K562 (cell line): ENCODE results near the gene GAPT. TPM values are rescaled to one million over a fixed set of nuclear protein-coding genes. Genes with fewer than 3 reads are reported as not detected.

ENCODE experiments used
- ATAC-seq: fragments of 200-7000 bp; cut with Tn5 transposase; 3 replicates; pipeline ENCODE4 v1.9.1; 2020; ENCODE audit warnings: moderate library complexity
- BruUV-seq: library from RNA; stranded (reverse); fragments of 400-500 nt; replicated peaks from 2 replicates; lab custom pipeline; 2021; lab: Mats Ljungman, UMichigan
- CTCF ChIA-PET: fragments of 300-600 bp; formaldehyde crosslinking; extraction: SDS; loops from one replicate; lab custom pipeline; 2021; ENCODE audit warnings: low intra/inter-chr PET ratio; lab: Yijun Ruan, JAX
- POLR2A ChIA-PET: fragments of 300-600, 350-650 bp; sonication (Branson Sonifier 250); formaldehyde crosslinking; extraction: SDS; loops from one replicate; lab custom pipeline; 2021; ENCODE audit warnings: antibody characterized with exemption, inconsistent platforms; lab: Yijun Ruan, JAX
- DNase-seq, 4 experiments: peaks; one replicate each; pipeline versions ENCODE4 v3.0.0 to v3.0.0-alpha.2; 2011 to 2018; ENCODE audit warnings: low spot score in 3 of 4, mixed read lengths in 3 of 4; ENCODE audit errors: extremely low read depth in 1 of 4
- FAIRE-seq: peaks from 2 replicates; lab custom pipeline; 2011; peaks lifted over from hg19 to GRCh38; lab: Jason Lieb, UNC
- H2AFZ ChIP-seq: 2 replicates; pipeline ENCODE4 v1.6.0; 2011; ENCODE audit warnings: low read depth, low read length, control low read depth, inconsistent platforms
- H3K27ac ChIP-seq: fragments of 200-600 bp; 3 replicates; pipeline ENCODE4 v1.8.0; 2011; ENCODE audit warnings: low read depth, mild to moderate bottlenecking, control low read depth, inconsistent platforms, low read length, moderate library complexity, mixed read lengths; ENCODE audit errors: extremely low read depth
- H3K27me3 ChIP-seq, 2 experiments: fragments of 300-600 bp in 1 of 2; 2 replicates in 1 of 2; 3 replicates in 1 of 2; pipeline versions ENCODE4 v1.6.0 to v1.8.0; 2011; ENCODE audit warnings: inconsistent platforms in 2 of 2, low read length in 2 of 2, mild to moderate bottlenecking in 1 of 2, mixed read lengths in 1 of 2, moderate library complexity in 1 of 2; ENCODE audit not compliant: control insufficient read depth in 2 of 2, insufficient read depth in 2 of 2
- H3K36me3 ChIP-seq: fragments of 300-600 bp; 3 replicates; pipeline ENCODE4 v1.8.0; 2011; ENCODE audit warnings: mild to moderate bottlenecking, low read length, inconsistent platforms; ENCODE audit not compliant: control insufficient read depth, insufficient read depth
- H3K4me1 ChIP-seq, 2 experiments: fragments of 200-600 bp in 1 of 2; replicated peaks in 1 of 2; 2 replicates in 1 of 2; 3 replicates in 1 of 2; pipeline versions ENCODE4 v1.5.1 to v1.8.0; 2011; ENCODE audit warnings: inconsistent platforms in 2 of 2, low read length in 2 of 2, mild to moderate bottlenecking in 1 of 2, mixed read lengths in 1 of 2, moderate library complexity in 1 of 2; ENCODE audit not compliant: control insufficient read depth in 2 of 2, insufficient read depth in 2 of 2
- H3K4me2 ChIP-seq: 2 replicates; pipeline ENCODE4 v1.6.1; 2011; ENCODE audit warnings: low read length, control low read depth, inconsistent platforms, mixed read lengths; ENCODE audit not compliant: insufficient read depth
- H3K4me3 ChIP-seq: fragments of 200-600 bp; sonication (generic), shearing (Covaris generic); 2 replicates; pipeline ENCODE4 v1.5.1; 2016; ENCODE audit warnings: control low read depth, inconsistent platforms
- H3K79me2 ChIP-seq: fragments of 200-600 bp; 3 replicates; pipeline ENCODE4 v1.8.0; 2011; ENCODE audit warnings: low read length, inconsistent platforms; ENCODE audit not compliant: control insufficient read depth, insufficient read depth
- H3K9ac ChIP-seq, 2 experiments: 2 replicates each; pipeline versions ENCODE4 v1.6.0 to v1.6.1; 2011; ENCODE audit warnings: low read depth in 2 of 2, low read length in 2 of 2, control low read depth in 1 of 2, inconsistent platforms in 1 of 2, mild to moderate bottlenecking in 1 of 2, mixed read lengths in 1 of 2; ENCODE audit not compliant: insufficient read depth in 1 of 2
- H3K9me1 ChIP-seq: one replicate; pipeline ENCODE4 v1.6.0; 2011; ENCODE audit warnings: inconsistent platforms, mild to moderate bottlenecking, low read length, moderate library complexity; ENCODE audit not compliant: control insufficient read depth, insufficient read depth
- H3K9me3 ChIP-seq: replicated peaks from 2 replicates; pipeline ENCODE4 v1.5.1; 2011; ENCODE audit warnings: low read depth, low read length, inconsistent platforms; ENCODE audit not compliant: control insufficient read depth, insufficient read depth
- H4K20me1 ChIP-seq: replicated peaks from 2 replicates; pipeline ENCODE4 v1.6.1; 2011; ENCODE audit warnings: low read length, inconsistent platforms, mixed read lengths; ENCODE audit not compliant: control insufficient read depth, insufficient read depth
- CHD4 ChIP-seq: fragments of 200-600 bp; sonication (generic); IDR thresholded peaks from 3 replicates; pipeline ENCODE4 v1.6.1; 2012; ENCODE audit warnings: low read depth, mild to moderate bottlenecking, mixed read lengths, low read length, inconsistent platforms; ENCODE audit not compliant: insufficient read depth, insufficient replicate concordance, poor library complexity, severe bottlenecking
- EZH2 ChIP-seq: IDR thresholded peaks from 2 replicates; pipeline ENCODE4 v1.6.1; 2012; ENCODE audit warnings: low read depth, mild to moderate bottlenecking, inconsistent platforms, low read length, borderline replicate concordance
- FOXO4 ChIP-seq: fragments of 450-650 bp; formaldehyde crosslinking; IDR thresholded peaks from 2 replicates; pipeline ENCODE4 v1.4.0; 2020; ENCODE audit warnings: mild to moderate bottlenecking, moderate library complexity
- TFAP4 ChIP-seq: sonication (generic); formaldehyde crosslinking; IDR thresholded peaks from 2 replicates; pipeline ENCODE4 v1.8.0; 2022; ENCODE audit warnings: missing genetic modification reagents, mild to moderate bottlenecking, moderate library complexity, borderline replicate concordance
- ZKSCAN8 ChIP-seq: fragments of 200-800 bp; sonication (Bioruptor generic); IDR thresholded peaks from 2 replicates; pipeline ENCODE4 v1.6.1; 2016; ENCODE audit warnings: missing genetic modification characterization, missing compliant biosample characterization
- ZNF766 ChIP-seq: fragments of 200-800 bp; sonication (Bioruptor generic); conservative IDR thresholded peaks from 2 replicates; pipeline ENCODE4 v1.6.1; 2016; ENCODE audit warnings: missing genetic modification characterization, missing compliant biosample characterization
- WGBS: fragments of 100-300 bp; shearing (Covaris generic); methylation state at CpG from one replicate; pipeline ENCODE4 v1.1.6; 2016; ENCODE audit warnings: low coverage, mixed read lengths; ENCODE audit not compliant: insufficient coverage; ENCODE audit errors: missing lambda C conversion rate; 5-methylcytosine and 5-hydroxymethylcytosine counted together
- in situ Hi-C: fragments of 300-500 bp; cut with MboI; formaldehyde crosslinking; loops from 4 replicates; pipeline ENCODE4 v1.15.0; 2018; ENCODE audit warnings: inconsistent platforms, mixed read lengths
- intact Hi-C: fragments of 100-400 bp; cut with micrococcal nuclease; formaldehyde crosslinking; loops from 2 replicates; pipeline ENCODE4 v1.14.2; 2022
- polyA plus RNA-seq, 8 experiments: library from polyadenylated mRNA; depleted of rRNA in 4 of 8; stranded (reverse) in 5 of 8; unstranded in 3 of 8; fragments of >200 nt; fragmentation: Nextera tagmentation in 2 of 8; fragmentation: Illumina TruSeq in 1 of 8; extraction: Ambion mirVana in 2 of 8; extraction: Trizol in 1 of 8; gene quantifications; 2 replicates each; pipeline versions ENCODE4 v1.2.1 to v1.2.3, GENCODE V29; 2011 to 2014; ENCODE audit warnings: inconsistent platforms in 1 of 8, missing spikeins in 1 of 8
- total RNA-seq, 7 experiments: library from RNA; depleted of rRNA in 6 of 7; stranded (reverse); fragments of >200 nt in 6 of 7; fragmentation: Illumina TruSeq in 2 of 7; extraction: Trizol in 2 of 7; gene quantifications; 2 replicates each; pipeline versions ENCODE4 v1.2.1 to v1.2.3, GENCODE V29; 2011 to 2021; ENCODE audit warnings: low replicate concordance in 1 of 7
- TF ChIP-seq, protein P1 (sequence below): fragments of 200-800 bp; sonication (Bioruptor generic); IDR thresholded peaks from 2 replicates; pipeline ENCODE4 v1.6.1; 2016; ENCODE audit warnings: missing genetic modification characterization, missing compliant biosample characterization
- TF ChIP-seq, protein P2 (sequence below): sonication (generic); formaldehyde crosslinking; IDR thresholded peaks from 2 replicates; pipeline ENCODE4 v1.8.0; 2022; ENCODE audit warnings: missing genetic modification reagents, mild to moderate bottlenecking, borderline replicate concordance
- TF ChIP-seq, protein P3 (sequence below): sonication (generic); formaldehyde crosslinking; IDR thresholded peaks from 2 replicates; pipeline ENCODE4 v1.8.0; 2022; ENCODE audit warnings: mild to moderate bottlenecking, missing genetic modification reagents

The GAPT gene
- total and polyA plus RNA-seq, 9 of the 15 experiments (the other 6 are each of a cell fraction or from before 2014, with no cell fraction given): not detected

GRCh38 chr5:58481828-58482227 lies 9.4 kb upstream of the GAPT start (continued):
- TF ChIP-seq, protein P1, sequence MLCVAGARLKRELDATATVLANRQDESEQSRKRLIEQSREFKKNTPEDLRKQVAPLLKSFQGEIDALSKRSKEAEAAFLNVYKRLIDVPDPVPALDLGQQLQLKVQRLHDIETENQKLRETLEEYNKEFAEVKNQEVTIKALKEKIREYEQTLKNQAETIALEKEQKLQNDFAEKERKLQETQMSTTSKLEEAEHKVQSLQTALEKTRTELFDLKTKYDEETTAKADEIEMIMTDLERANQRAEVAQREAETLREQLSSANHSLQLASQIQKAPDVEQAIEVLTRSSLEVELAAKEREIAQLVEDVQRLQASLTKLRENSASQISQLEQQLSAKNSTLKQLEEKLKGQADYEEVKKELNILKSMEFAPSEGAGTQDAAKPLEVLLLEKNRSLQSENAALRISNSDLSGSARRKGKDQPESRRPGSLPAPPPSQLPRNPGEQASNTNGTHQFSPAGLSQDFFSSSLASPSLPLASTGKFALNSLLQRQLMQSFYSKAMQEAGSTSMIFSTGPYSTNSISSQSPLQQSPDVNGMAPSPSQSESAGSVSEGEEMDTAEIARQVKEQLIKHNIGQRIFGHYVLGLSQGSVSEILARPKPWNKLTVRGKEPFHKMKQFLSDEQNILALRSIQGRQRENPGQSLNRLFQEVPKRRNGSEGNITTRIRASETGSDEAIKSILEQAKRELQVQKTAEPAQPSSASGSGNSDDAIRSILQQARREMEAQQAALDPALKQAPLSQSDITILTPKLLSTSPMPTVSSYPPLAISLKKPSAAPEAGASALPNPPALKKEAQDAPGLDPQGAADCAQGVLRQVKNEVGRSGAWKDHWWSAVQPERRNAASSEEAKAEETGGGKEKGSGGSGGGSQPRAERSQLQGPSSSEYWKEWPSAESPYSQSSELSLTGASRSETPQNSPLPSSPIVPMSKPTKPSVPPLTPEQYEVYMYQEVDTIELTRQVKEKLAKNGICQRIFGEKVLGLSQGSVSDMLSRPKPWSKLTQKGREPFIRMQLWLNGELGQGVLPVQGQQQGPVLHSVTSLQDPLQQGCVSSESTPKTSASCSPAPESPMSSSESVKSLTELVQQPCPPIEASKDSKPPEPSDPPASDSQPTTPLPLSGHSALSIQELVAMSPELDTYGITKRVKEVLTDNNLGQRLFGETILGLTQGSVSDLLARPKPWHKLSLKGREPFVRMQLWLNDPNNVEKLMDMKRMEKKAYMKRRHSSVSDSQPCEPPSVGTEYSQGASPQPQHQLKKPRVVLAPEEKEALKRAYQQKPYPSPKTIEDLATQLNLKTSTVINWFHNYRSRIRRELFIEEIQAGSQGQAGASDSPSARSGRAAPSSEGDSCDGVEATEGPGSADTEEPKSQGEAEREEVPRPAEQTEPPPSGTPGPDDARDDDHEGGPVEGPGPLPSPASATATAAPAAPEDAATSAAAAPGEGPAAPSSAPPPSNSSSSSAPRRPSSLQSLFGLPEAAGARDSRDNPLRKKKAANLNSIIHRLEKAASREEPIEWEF (CRISPR knock-in tag): no peak

GRCh38 chr5:58482536-58482935 lies 8.7 kb upstream of the GAPT start:
- DNase-seq (no peak), ATAC-seq (no peak), FAIRE-seq (no peak)
- in situ Hi-C loops (no loop called here), intact Hi-C loops (no loop called here)
- peaks cover 3% of the 10 kb centered on the region; the same call in 1 of the 2 replicates for H3K9me3 ChIP-seq
- no peak overlapping the region for H3K9ac ChIP-seq
- H2AFZ ChIP-seq: no peak overlapping the region
- WGBS: 0% methylated on average over 1 of the region's 1 CpG
- H4K20me1 ChIP-seq: no peaks in the 10 kb centered on the region
- no peaks in the 10 kb centered on the region for H3K27me3 ChIP-seq
- no peak overlapping the region for H3K4me3 ChIP-seq
- H3K79me2 ChIP-seq: no peaks in the 10 kb centered on the region
- H3K4me2 ChIP-seq: no peak overlapping the region
- no peaks in the 10 kb centered on the region for H3K4me1 ChIP-seq
- no peaks in the 10 kb centered on the region for H3K9me1 ChIP-seq
- BruUV-seq: no TSS peak
- no peak overlapping the region for H3K27ac ChIP-seq
- ChIA-PET POLR2A (no interaction called here), CTCF (no interaction called here)
- no peaks in the 10 kb centered on the region for H3K36me3 ChIP-seq
- TF ChIP-seq ZNF766 (CRISPR knock-in tag) (no peak), FOXO4 (CRISPR knock-in tag) (no peak), EZH2 (no peak), TFAP4 (CRISPR knock-in tag) (no peak), ZKSCAN8 (CRISPR knock-in tag) (no peak), CHD4 (no peak)
- TF ChIP-seq, protein P2, sequence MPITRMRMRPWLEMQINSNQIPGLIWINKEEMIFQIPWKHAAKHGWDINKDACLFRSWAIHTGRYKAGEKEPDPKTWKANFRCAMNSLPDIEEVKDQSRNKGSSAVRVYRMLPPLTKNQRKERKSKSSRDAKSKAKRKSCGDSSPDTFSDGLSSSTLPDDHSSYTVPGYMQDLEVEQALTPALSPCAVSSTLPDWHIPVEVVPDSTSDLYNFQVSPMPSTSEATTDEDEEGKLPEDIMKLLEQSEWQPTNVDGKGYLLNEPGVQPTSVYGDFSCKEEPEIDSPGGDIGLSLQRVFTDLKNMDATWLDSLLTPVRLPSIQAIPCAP (CRISPR knock-in tag): no peak
- TF ChIP-seq, protein P3, sequence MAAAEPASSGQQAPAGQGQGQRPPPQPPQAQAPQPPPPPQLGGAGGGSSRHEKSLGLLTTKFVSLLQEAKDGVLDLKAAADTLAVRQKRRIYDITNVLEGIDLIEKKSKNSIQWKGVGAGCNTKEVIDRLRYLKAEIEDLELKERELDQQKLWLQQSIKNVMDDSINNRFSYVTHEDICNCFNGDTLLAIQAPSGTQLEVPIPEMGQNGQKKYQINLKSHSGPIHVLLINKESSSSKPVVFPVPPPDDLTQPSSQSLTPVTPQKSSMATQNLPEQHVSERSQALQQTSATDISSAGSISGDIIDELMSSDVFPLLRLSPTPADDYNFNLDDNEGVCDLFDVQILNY (CRISPR knock-in tag): no peak
